ENCODE data around the gene TIRAP.

DNA sequence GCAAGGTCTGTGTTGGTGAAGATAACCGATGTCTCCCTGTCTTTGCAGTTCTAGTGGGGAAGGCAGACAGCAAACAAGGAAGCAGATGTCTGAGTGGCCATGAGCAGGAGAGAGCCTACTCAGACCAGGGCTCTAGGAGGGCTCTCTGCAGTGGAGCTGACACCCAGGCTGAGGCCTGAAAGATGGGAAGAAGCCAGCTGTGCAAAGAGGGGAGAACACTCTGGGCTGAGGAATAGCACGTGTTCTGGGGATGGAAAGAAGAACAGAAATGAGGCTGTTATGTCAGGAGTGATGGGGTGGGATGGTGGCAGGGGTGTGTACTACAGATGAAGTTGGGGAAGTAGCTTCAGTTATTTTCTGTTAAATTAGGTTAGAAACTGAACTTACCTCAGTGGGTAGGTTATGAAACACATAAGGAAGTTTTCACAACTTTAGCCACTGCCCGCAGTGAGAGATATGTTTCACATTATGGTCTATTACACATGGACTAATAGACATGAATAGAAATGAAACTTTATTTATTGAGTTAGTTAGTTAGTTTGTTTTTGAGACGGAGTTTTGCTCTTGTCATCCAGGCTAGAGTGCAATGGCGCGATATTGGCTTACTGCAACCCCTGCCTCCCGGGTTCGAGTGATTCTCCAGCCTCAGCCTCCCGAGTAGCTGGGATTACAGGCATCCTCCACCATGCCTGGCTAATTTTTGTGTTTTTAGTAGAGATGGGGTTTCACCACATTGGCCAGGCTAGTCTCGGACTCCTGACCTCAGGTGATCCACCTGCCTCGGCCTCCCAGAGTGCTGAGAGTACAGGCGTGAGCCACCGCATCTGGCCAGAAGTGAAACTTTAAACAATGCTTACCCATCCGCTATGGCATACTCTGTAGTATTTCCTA, 28.8 kb downstream of the TIRAP start:
- TF ChIP-seq, protein P1, sequence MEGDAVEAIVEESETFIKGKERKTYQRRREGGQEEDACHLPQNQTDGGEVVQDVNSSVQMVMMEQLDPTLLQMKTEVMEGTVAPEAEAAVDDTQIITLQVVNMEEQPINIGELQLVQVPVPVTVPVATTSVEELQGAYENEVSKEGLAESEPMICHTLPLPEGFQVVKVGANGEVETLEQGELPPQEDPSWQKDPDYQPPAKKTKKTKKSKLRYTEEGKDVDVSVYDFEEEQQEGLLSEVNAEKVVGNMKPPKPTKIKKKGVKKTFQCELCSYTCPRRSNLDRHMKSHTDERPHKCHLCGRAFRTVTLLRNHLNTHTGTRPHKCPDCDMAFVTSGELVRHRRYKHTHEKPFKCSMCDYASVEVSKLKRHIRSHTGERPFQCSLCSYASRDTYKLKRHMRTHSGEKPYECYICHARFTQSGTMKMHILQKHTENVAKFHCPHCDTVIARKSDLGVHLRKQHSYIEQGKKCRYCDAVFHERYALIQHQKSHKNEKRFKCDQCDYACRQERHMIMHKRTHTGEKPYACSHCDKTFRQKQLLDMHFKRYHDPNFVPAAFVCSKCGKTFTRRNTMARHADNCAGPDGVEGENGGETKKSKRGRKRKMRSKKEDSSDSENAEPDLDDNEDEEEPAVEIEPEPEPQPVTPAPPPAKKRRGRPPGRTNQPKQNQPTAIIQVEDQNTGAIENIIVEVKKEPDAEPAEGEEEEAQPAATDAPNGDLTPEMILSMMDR (IDR thresholded peaks at IDR 0.05), result no peak
- TF ChIP-seq SP1 (CRISPR knock-in tag; conservative IDR thresholded peaks at IDR 0.05) (no peak), CREB1 (CRISPR knock-in tag; IDR thresholded peaks at IDR 0.05) (no peak)

Data from WTC11 (cell line).